ENCODE data around the gene MRM2.

DNA sequence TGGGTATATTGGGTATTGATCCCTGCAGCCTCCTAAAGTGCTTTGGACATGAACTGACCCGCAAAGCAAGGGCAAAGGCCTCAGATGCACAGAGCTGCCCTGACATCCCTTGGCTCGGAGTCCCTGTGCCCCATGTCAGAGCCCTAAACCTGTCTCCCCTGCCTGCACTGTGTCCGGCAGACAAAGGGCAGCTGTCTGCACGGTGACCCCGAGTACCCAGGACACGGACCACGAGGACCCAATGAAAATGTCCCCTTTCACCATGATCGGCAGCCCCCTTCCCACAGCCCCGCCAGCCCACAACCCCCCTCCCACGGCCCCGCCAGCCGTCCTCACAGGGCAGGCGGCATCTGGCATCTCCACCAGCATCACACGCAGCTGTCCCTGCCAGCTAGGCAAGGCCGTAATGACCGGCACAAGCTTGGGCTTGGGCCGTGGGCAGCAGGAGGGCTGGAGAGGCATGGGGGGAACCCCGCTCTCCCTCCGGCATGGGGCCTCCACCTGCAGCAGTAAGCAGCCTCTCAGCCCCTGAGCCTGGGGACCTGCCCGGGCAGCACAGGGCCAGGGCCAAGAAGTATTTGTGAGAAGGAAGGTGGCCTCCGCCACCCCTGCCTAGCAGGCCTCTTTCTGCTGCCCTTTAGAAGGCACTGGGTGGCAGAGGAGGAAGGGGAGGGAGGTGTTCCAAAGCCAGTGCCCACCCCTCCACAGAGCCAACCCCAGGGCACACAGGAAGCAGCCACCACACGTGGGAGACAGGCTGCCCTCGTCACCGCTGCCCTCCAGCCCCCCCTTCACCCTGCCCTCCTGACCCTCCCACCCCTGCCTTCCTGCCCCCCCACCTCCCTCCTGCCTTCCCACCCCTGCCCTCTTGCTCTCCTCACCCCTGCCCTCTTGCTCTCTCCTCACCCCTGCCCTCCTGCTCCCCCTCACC is 10.1 kb upstream of the MRM2 start:
- no peak for TF ChIP-seq POLR2A (IDR thresholded peaks at IDR 0.05)
- TF ChIP-seq, protein P1, sequence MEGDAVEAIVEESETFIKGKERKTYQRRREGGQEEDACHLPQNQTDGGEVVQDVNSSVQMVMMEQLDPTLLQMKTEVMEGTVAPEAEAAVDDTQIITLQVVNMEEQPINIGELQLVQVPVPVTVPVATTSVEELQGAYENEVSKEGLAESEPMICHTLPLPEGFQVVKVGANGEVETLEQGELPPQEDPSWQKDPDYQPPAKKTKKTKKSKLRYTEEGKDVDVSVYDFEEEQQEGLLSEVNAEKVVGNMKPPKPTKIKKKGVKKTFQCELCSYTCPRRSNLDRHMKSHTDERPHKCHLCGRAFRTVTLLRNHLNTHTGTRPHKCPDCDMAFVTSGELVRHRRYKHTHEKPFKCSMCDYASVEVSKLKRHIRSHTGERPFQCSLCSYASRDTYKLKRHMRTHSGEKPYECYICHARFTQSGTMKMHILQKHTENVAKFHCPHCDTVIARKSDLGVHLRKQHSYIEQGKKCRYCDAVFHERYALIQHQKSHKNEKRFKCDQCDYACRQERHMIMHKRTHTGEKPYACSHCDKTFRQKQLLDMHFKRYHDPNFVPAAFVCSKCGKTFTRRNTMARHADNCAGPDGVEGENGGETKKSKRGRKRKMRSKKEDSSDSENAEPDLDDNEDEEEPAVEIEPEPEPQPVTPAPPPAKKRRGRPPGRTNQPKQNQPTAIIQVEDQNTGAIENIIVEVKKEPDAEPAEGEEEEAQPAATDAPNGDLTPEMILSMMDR (IDR thresholded peaks at IDR 0.05): no peak
- TF ChIP-seq EP300 (IDR thresholded peaks at IDR 0.05): no peak

Measured in tibial nerve (tissue), 4 donors.